ENCODE data around the gene TMEM154. TPM values are rescaled to one million over a fixed set of nuclear protein-coding genes. Genes with fewer than 3 reads are reported as not detected.

Gene TMEM154
- total RNA-seq, 1 donor from 2014 or later: 1.0 TPM

- no peaks in the 10 kb centered on the region for H3K27me3 ChIP-seq (ENCODE audit: control insufficient read depth in 3 of 3, insufficient read depth in 3 of 3, low read length in 3 of 3)
- H3K9ac ChIP-seq (ENCODE audit: low read depth in 1 of 3, low read length in 3 of 3): no peak overlapping the region
- H3K9me3 ChIP-seq (ENCODE audit: control insufficient read depth in 3 of 3, low read length in 3 of 3): no peaks in the 10 kb centered on the region
- no peaks in the 10 kb centered on the region for H3K4me1 ChIP-seq (ENCODE audit: control insufficient read depth in 3 of 3, insufficient read depth in 3 of 3, low read length in 3 of 3)
- no peak overlapping the region for H3K27ac ChIP-seq (ENCODE audit: low read depth, low read length)
- H3K36me3 ChIP-seq (ENCODE audit: control insufficient read depth in 3 of 3, insufficient read depth in 3 of 3, low read length in 3 of 3): no peaks in the 10 kb centered on the region
- H3K4me3 ChIP-seq (ENCODE audit: low read length in 3 of 3): no peak overlapping the region
Measured at GRCh38 chr4:152573861-152574260, 105.9 kb downstream of the TMEM154 start.

- Histone ChIP-seq H3K9ac (ENCODE audit: low read depth in 1 of 3, low read length in 3 of 3) (no peak overlapping the region), H3K9me3 (ENCODE audit: control insufficient read depth in 3 of 3, low read length in 3 of 3) (no peaks in the 10 kb centered on the region), H3K4me1 (ENCODE audit: control insufficient read depth in 3 of 3, insufficient read depth in 3 of 3, low read length in 3 of 3) (no peaks in the 10 kb centered on the region), H3K27ac (ENCODE audit: low read depth, low read length) (no peak overlapping the region), H3K36me3 (ENCODE audit: control insufficient read depth in 3 of 3, insufficient read depth in 3 of 3, low read length in 3 of 3) (no peaks in the 10 kb centered on the region), H3K4me3 (ENCODE audit: low read length in 3 of 3) (no peak overlapping the region), H3K27me3 (ENCODE audit: control insufficient read depth in 3 of 3, insufficient read depth in 3 of 3, low read length in 3 of 3) (no peaks in the 10 kb centered on the region)
Measured at GRCh38 chr4:152572417-152573086, 107.2 kb downstream of the TMEM154 start.

GRCh38 chr4:152571770-152572169 lies 108.0 kb downstream of the TMEM154 start:
- Histone ChIP-seq H3K36me3 (ENCODE audit: control insufficient read depth in 3 of 3, insufficient read depth in 3 of 3, low read length in 3 of 3) (no peaks in the 10 kb centered on the region), H3K9ac (ENCODE audit: low read depth in 1 of 3, low read length in 3 of 3) (no peak overlapping the region), H3K4me1 (ENCODE audit: control insufficient read depth in 3 of 3, insufficient read depth in 3 of 3, low read length in 3 of 3) (no peaks in the 10 kb centered on the region), H3K27me3 (ENCODE audit: control insufficient read depth in 3 of 3, insufficient read depth in 3 of 3, low read length in 3 of 3) (no peaks in the 10 kb centered on the region), H3K9me3 (ENCODE audit: control insufficient read depth in 3 of 3, low read length in 3 of 3) (no peaks in the 10 kb centered on the region), H3K27ac (ENCODE audit: low read depth, low read length) (no peak overlapping the region), H3K4me3 (ENCODE audit: low read length in 3 of 3) (no peak overlapping the region)

GRCh38 chr4:152571296-152571695 lies 108.5 kb downstream of the TMEM154 start:
- H3K36me3 ChIP-seq (ENCODE audit: control insufficient read depth in 3 of 3, insufficient read depth in 3 of 3, low read length in 3 of 3): no peaks in the 10 kb centered on the region
- H3K4me1 ChIP-seq (ENCODE audit: control insufficient read depth in 3 of 3, insufficient read depth in 3 of 3, low read length in 3 of 3): no peaks in the 10 kb centered on the region
- no peaks in the 10 kb centered on the region for H3K27me3 ChIP-seq (ENCODE audit: control insufficient read depth in 3 of 3, insufficient read depth in 3 of 3, low read length in 3 of 3)
- no peaks in the 10 kb centered on the region for H3K9me3 ChIP-seq (ENCODE audit: control insufficient read depth in 3 of 3, low read length in 3 of 3)
- H3K4me3 ChIP-seq (ENCODE audit: low read length in 3 of 3): no peak overlapping the region
- H3K9ac ChIP-seq (ENCODE audit: low read depth in 1 of 3, low read length in 3 of 3): no peak overlapping the region
- H3K27ac ChIP-seq (ENCODE audit: low read depth, low read length): no peak overlapping the region

Other genes with a start within 250 kb of the TMEM154 start
- gene FBXW7, start 143.9 kb downstream of the TMEM154 start, total RNA-seq: 102 TPM
- gene TIGD4, start 99.7 kb upstream of the TMEM154 start, total RNA-seq: 2.1 TPM
- 25.6 TPM for gene ARFIP1, start 100.0 kb upstream of the TMEM154 start, total RNA-seq